Ectodermal cell (in vitro differentiated cells): ENCODE results near the gene IL10RB.
"Not testable (repeated sequence)": the region's sequence is repeated elsewhere in the genome, so short reads cannot be mapped to it uniquely, and the experiment has no call there.

Experiments
- H3K27ac ChIP-seq: 2 replicates; pipeline ENCODE4 v1.7.0; 2013; ENCODE audit warnings: mild to moderate bottlenecking, low read depth, low read length; ENCODE audit not compliant: insufficient read depth, poor library complexity, severe bottlenecking
- H3K27me3 ChIP-seq: 2 replicates; pipeline ENCODE4 v1.7.0; 2013; ENCODE audit warnings: mild to moderate bottlenecking, low read length; ENCODE audit not compliant: insufficient read depth, control insufficient read depth, poor library complexity, severe bottlenecking
- H3K36me3 ChIP-seq: one replicate; pipeline ENCODE4 v1.7.0; 2013; ENCODE audit warnings: low read length; ENCODE audit not compliant: control insufficient read depth, insufficient read depth
- H3K4me1 ChIP-seq: one replicate; pipeline ENCODE4 v1.7.0; 2013; ENCODE audit warnings: low read length; ENCODE audit not compliant: control insufficient read depth, insufficient read depth
- H3K4me3 ChIP-seq: 2 replicates; pipeline ENCODE4 v1.7.0; 2013; ENCODE audit warnings: low read depth, low read length, control low read depth; ENCODE audit not compliant: insufficient read depth
- H3K9me3 ChIP-seq: 2 replicates; pipeline ENCODE4 v1.7.0; 2013; ENCODE audit warnings: mild to moderate bottlenecking, low read length, moderate library complexity; ENCODE audit not compliant: control insufficient read depth
- WGBS, 2 experiments: methylation state at CpG; one replicate each; pipeline ENCODE4 v1.1.7; 2013; ENCODE audit warnings: missing lambda C conversion rate in 2 of 2; 5-methylcytosine and 5-hydroxymethylcytosine counted together

Gene IL10RB

DNA sequence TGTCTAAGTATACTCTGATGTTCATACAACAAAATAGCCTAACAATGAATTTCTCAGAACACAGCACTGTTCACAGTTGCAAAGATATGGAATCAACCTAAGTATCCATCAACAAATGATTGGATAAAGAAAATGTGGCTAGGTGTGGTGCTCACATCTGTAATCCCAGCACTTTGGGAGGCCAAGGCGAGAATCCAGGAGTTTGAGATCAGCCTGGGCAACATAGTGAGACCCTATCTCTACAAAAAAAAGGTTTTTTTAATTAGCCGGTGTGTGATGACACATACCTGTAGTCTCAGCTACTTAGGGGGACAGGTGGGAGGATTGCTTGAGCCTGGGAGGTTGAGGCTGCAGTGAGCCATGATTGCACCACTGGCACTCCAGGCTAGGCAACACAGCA is 25.8 kb upstream of the IL10RB start:
- peaks cover 6% of the 10 kb centered on the region for H3K36me3 ChIP-seq
- no peaks in the 10 kb centered on the region for H3K27me3 ChIP-seq
- H3K4me1 ChIP-seq, result peaks cover 4% of the 10 kb centered on the region
- no peak overlapping the region for H3K4me3 ChIP-seq
- H3K27ac ChIP-seq, result no peak overlapping the region
- WGBS, 2 experiments, result 90 to 93% methylated on average over 2 of the region's 2 CpGs
- H3K9me3 ChIP-seq, result no peaks in the 10 kb centered on the region

DNA sequence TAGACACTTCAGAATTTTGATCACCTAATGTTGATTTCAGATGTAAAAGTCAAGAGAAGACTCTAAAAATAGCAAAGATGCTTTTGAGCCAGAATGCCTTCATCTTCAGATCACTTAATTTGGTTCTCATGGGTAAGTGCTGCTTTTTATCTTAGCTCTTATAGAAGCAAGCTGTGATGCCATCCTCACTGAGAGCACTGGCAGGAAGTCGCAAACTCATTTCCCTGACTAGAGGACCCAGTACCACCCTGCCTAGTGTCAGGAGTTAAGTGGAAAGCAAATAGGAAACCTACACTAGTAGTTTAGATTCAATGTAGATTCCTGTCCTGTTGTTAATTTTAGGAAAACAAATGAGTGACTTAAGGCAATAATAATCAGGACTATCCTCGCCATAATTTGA is 24.3 kb upstream of the IL10RB start:
- H3K4me1 ChIP-seq, result peaks cover 9% of the 10 kb centered on the region
- H3K9me3 ChIP-seq, result no peaks in the 10 kb centered on the region
- H3K4me3 ChIP-seq, result no peak overlapping the region
- 93 to 96% methylated on average over 2 of the region's 2 CpGs for WGBS, 2 experiments
- H3K27me3 ChIP-seq, result no peaks in the 10 kb centered on the region
- H3K27ac ChIP-seq, result no peak overlapping the region
- peaks cover 13% of the 10 kb centered on the region for H3K36me3 ChIP-seq

DNA sequence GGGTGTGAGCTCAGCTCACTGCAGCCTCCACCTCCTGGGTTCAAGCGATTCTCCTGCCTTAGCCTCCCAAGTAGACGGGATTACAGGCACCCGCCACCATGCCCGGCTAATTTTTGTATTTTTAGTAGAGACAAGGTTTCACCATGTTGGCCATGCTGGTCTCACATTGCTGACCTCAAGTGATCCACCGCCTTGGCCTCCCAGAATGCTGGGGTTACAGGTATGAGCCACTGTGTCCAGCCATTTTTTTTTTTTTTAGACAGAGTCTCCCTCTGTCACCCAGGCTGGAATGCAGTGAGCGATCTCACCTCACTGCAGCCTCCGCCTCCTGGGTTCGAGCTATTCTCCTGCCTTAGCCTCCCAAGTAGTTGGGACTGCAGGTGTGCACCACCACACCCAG is 23.3 kb upstream of the IL10RB start:
- not testable (repeated sequence) for H3K4me3 ChIP-seq, H3K4me1 ChIP-seq, H3K27ac ChIP-seq, H3K27me3 ChIP-seq, H3K9me3 ChIP-seq
- whole genome bisulfite sequencing, 2 experiments, result 87 to 95% methylated on average over 8 of the region's 8 CpGs
- H3K36me3 ChIP-seq, result peaks cover 16% of the 10 kb centered on the region

DNA sequence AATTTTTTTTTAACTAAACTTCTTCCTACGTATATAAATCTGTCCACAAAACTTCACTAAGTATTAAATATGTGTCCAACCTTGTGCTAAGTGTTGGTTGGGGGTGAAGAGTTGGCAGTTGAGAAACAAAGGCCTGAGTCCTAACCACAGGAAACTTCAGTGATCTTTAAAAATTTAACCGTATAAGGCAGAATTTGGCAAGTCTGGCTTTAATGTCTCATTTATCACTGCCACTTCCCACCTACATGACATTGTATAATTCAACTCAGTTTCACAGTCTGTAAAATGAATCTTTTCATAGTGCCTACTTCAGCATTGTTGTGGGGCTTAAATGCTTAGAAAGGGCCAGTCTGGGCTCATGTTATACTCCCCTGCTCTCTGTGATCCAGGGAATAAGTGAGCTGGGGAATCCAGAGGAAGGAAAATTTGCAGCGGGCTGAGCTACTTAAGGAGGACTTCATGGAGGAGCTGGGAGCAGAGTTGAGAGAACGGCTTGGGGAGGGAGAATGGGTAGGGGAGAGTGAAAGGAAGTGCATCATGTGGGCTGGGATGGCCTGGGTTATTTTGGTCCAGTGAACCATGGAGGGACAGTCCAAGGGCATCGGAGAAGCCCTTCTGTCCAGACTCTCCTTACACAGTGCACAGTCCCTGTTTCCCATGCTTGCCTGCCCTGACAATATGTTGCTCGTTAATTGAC is 21.9 kb upstream of the IL10RB start:
- Histone ChIP-seq H3K4me3 (no peak overlapping the region), H3K27me3 (no peaks in the 10 kb centered on the region), H3K36me3 (peaks cover 16% of the 10 kb centered on the region), H3K4me1 (peaks cover 9% of the 10 kb centered on the region), H3K9me3 (no peaks in the 10 kb centered on the region), H3K27ac (no peak overlapping the region)
- 87 to 90% methylated on average over 5 to 6 of the region's 6 CpGs for WGBS, 2 experiments

DNA sequence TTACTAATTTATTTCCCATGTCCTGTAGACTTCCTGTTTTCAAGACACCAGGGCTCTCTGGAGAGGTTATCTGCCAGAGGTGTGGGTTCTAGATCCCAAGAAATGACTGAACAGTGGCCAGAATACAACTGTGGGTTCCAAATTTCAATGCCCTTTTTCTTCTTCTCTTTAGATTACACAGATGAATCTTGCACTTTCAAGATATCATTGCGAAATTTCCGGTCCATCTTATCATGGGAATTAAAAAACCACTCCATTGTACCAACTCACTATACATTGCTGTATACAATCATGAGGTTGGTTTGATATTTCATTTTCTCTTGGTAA is 21.4 kb upstream of the IL10RB start:
- Histone ChIP-seq H3K36me3 (peaks cover 19% of the 10 kb centered on the region), H3K4me1 (peaks cover 9% of the 10 kb centered on the region), H3K9me3 (no peaks in the 10 kb centered on the region), H3K27me3 (no peaks in the 10 kb centered on the region), H3K27ac (no peak overlapping the region), H3K4me3 (no peak overlapping the region)
- 92 to 94% methylated on average over 2 of the region's 2 CpGs for WGBS, 2 experiments

DNA sequence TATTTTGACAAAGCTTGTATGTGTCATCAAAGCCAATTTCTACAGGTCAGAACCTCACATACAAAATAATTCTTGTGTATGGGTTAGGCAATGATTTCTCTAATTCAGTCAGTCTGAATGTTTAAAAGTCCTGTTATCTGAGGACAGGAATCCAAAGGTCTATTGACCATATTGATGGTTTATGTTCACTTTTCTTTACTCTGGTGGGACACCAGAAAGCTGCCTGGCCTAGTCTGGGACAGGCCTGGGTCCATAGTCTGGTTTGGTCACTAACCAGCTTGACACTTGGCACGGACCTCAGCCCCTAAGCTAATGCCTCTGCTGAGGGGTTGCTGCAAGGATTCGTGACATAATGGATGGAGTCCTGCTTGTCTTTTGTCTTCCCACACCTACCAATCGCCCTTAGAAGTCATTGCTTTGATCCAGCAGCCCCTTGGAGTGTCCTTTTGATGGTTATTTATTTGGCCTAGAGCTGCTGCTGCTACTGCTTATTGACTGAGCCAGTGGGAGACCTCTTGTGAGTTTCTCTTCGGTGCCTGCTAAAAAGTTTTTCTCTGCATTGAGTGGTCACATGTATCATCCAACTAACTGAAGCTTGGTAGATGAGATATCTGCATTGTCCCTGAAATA is 20.8 kb upstream of the IL10RB start:
- no peaks in the 10 kb centered on the region for H3K9me3 ChIP-seq
- no peaks in the 10 kb centered on the region for H3K27me3 ChIP-seq
- peaks cover 20% of the 10 kb centered on the region for H3K36me3 ChIP-seq
- 13 to 26% methylated on average over 4 of the region's 4 CpGs for WGBS, 2 experiments
- no peak overlapping the region for H3K4me3 ChIP-seq
- H3K4me1 ChIP-seq, result peaks cover 9% of the 10 kb centered on the region
- H3K27ac ChIP-seq, result peak overlapping the region; percentile 33

DNA sequence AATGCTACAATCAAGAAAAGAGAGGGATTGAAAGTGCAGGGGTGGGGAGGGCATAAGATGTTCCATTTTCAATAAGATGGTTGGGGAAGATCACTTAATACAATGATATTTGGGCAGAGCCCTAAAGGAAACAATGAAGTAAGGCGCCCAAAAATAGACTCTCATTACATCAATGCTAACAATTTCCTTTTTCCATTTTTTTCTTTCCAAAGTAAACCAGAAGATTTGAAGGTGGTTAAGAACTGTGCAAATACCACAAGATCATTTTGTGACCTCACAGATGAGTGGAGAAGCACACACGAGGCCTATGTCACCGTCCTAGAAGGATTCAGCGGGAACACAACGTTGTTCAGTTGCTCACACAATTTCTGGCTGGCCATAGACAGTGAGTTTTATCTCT is 19.7 kb upstream of the IL10RB start:
- Histone ChIP-seq H3K4me3 (no peak overlapping the region), H3K9me3 (no peaks in the 10 kb centered on the region), H3K4me1 (peaks cover 9% of the 10 kb centered on the region), H3K27ac (no peak overlapping the region), H3K27me3 (no peaks in the 10 kb centered on the region), H3K36me3 (peaks cover 20% of the 10 kb centered on the region)
- 92 to 94% methylated on average over 4 to 5 of the region's 5 CpGs for WGBS, 2 experiments

DNA sequence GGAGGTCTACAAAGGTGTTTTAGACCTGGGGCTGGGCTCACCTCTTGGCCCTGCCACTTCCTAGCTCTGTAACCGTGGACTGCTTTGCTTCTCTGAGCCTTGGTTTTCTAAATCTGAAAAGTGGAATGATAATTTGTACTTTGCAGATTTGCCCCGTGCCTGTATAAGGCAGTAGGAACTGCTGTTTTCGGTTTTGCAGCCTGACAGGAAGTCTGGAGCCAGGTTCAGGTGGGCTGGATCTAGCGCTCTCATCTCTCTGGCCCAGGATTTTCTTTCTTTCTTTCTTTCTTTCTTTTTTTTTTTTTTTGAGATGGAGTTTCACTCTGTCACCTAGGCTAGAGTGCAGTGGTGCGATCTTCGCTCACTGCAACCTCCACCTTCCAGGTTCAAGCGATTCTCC is 19.2 kb upstream of the IL10RB start:
- WGBS, 2 experiments, result 88 to 93% methylated on average over 7 of the region's 7 CpGs
- H3K4me1 ChIP-seq, result peaks cover 9% of the 10 kb centered on the region
- H3K27ac ChIP-seq, result no peak overlapping the region
- no peak overlapping the region for H3K4me3 ChIP-seq
- no peaks in the 10 kb centered on the region for H3K9me3 ChIP-seq
- peaks cover 17% of the 10 kb centered on the region for H3K36me3 ChIP-seq
- no peaks in the 10 kb centered on the region for H3K27me3 ChIP-seq

DNA sequence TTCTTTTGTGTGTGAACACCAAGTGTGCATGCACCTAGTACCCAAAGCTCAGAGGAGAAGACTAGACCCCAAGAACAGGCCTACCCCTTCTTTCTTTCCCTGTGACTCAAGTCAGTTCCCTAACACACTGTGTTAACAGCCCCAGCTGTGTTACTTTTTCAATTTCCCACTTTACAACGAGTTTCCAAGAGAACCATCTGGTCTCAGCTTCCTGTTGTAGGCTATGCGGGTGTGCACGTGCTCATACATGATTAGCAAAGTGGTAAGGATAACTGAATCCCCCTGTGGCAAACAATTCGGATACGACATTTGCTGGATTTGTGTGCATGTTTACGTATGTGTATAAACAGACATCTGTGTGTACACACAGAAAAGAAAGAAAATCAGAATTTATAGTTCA is 18.6 kb upstream of the IL10RB start:
- WGBS, 2 experiments, result 87 to 89% methylated on average over 6 of the region's 6 CpGs
- no peak overlapping the region for H3K4me3 ChIP-seq
- H3K27ac ChIP-seq, result no peak overlapping the region
- H3K27me3 ChIP-seq, result no peaks in the 10 kb centered on the region
- peaks cover 9% of the 10 kb centered on the region for H3K4me1 ChIP-seq
- peaks cover 14% of the 10 kb centered on the region for H3K36me3 ChIP-seq
- no peaks in the 10 kb centered on the region for H3K9me3 ChIP-seq

DNA sequence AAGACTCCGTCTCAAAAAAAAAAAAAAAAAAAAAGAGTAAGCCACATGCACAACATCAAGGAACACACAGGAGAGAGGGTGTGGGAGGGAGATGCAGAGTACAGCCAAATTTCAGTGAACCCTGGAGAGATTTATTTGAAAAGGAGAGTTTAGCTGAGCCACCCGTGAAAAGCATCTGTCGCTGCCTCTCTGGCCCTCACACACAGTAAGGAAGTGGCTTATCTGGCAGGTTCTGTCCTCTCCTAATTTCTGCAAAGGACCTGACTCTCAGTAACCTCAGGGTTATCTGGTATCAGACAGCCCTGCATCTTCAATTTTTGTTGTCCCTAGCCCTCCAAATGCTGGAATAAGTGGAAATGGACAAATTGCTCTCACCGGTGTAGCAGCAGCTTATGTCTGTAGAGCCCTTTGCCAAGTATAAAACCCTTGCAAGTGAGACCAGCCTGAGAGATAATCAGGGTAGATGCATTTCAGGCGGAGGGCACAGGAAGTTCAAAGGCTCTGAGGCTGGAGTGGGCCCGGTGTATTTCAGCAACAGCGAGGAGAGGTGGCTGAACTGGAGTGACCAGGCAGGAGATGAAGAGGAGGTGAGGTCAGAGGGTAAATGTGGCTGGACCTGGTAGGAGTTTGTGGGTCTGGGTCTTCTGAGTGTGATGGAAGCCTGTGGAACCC is 16.7 kb upstream of the IL10RB start:
- no peak overlapping the region for H3K4me3 ChIP-seq
- peaks cover 14% of the 10 kb centered on the region for H3K36me3 ChIP-seq
- no peaks in the 10 kb centered on the region for H3K27me3 ChIP-seq
- H3K27ac ChIP-seq, result no peak overlapping the region
- WGBS, 2 experiments, result 93 to 95% methylated on average over 6 to 7 of the region's 7 CpGs
- H3K4me1 ChIP-seq, result peaks cover 9% of the 10 kb centered on the region
- no peaks in the 10 kb centered on the region for H3K9me3 ChIP-seq
